ENCODE results near the gene MMD.

- no peak for TF ChIP-seq CTCF (IDR thresholded peaks at IDR 0.05 in 4 of 5, conservative IDR thresholded peaks at IDR 0.05 in 1 of 5)
- no peak for TF ChIP-seq POLR2A (IDR thresholded peaks at IDR 0.05)
Measured at GRCh38 chr17:55384643-55385232, 36.9 kb downstream of the MMD start.
